ENCODE data around the gene NKAIN2. TPM values are rescaled to one million over a fixed set of nuclear protein-coding genes. Genes with fewer than 3 reads are reported as not detected.
"Not testable (repeated sequence)": the region's sequence is repeated elsewhere in the genome, so short reads cannot be mapped to it uniquely, and the experiment has no call there.

NKAIN2 gene
- total RNA-seq, 1 donor from 2014 or later: not detected

DNA sequence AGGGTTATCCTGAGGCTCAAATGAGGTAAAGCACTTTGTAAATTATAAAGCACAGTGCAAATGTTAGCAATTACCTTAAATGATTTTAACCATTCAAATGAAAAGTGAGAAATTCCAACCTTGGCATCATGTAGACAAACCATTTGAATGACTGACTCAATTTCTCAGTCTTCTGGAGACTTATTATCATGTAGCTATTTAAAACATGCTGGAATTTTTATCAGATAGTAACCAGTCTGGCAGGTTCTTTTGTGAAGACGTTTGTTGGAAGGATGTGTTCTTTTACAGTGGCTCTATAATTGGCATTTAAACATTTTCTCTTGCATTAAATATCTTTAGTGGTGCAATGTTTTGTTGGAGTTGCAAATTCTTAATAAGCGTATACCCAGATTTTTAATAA lies 386.6 kb downstream of the NKAIN2 start:
- intact Hi-C loops (cut with micrococcal nuclease): no loop called here

DNA sequence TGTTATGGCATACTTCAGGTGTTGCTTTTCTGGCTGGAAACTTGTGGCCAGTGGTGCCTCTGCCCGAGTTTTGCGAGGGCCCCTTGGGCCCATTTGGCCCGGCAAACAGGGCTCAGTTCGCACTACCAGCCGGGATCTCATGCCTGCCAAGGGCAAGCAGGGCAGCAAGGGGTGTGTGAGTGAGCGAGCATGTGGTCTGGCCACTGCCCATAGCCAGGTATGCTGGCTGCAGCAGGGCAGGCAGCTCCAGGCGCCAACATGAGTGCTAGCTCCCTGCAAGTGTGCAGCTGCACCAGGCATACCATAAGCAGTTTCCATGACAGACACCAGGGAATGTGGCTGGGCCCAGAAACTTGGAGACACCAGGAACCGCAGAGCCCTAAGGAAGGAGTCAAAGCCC lies 389.5 kb downstream of the NKAIN2 start:
- intact Hi-C loops (cut with micrococcal nuclease): no loop called here

DNA sequence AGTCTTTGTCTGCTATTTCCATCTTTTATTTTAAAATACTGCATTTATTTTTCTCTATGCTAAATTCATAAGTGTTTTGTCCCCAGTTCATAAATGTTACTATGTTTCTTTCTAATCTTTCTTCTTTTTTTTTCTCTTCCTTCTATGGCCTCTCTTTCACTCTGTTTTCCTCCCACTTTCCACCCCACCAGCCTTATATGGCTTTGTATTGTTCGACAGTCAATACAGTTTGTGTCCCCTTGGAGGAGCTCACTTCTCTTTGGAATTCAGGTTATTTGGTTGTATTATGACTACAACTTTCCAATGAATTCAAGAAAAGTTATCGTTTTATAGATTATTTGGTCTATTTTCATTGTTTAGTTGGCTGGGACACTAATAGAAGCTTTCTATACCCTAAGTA lies 393.5 kb downstream of the NKAIN2 start:
- intact Hi-C loops (cut with micrococcal nuclease): no loop called here

DNA sequence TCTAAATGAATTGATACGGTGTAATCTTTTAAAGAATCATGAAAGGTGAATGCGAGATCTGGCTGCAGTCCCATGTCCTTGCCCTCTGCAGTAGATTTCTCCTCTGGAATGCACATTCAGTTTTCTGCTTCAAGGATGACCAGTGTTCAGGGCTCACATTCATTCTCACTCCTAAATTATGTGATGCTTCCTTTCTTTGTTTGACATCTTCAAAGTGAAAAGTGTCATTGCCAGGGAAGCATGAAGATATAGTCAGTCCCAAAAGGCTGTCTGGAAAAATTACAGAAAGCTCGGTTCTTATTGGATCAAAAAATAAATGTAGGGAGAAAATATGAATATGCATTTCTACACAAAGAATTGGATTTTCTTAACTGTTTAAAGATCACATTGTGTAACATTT lies 395.6 kb downstream of the NKAIN2 start:
- intact Hi-C loops (cut with micrococcal nuclease): no loop called here

DNA sequence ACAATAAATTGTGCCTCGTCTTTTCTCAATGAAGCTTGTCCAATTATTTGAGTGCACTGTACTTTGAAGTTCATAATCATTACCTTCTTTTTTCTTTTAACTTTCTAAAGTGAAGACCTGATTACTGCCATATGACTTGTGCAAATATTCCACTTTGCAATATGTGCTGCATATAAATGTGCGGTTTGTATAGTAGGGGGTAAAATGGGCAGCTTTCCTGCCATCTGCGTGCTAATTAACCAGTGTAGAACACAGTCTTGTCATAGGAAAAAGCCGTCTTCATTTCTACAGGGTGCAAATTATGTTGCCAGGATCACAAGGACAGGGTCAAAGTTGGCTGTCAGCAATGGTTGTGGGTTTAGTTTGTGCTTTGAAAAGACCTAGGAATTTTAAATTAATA lies 397.0 kb downstream of the NKAIN2 start:
- intact Hi-C loops (cut with micrococcal nuclease): no loop called here

DNA sequence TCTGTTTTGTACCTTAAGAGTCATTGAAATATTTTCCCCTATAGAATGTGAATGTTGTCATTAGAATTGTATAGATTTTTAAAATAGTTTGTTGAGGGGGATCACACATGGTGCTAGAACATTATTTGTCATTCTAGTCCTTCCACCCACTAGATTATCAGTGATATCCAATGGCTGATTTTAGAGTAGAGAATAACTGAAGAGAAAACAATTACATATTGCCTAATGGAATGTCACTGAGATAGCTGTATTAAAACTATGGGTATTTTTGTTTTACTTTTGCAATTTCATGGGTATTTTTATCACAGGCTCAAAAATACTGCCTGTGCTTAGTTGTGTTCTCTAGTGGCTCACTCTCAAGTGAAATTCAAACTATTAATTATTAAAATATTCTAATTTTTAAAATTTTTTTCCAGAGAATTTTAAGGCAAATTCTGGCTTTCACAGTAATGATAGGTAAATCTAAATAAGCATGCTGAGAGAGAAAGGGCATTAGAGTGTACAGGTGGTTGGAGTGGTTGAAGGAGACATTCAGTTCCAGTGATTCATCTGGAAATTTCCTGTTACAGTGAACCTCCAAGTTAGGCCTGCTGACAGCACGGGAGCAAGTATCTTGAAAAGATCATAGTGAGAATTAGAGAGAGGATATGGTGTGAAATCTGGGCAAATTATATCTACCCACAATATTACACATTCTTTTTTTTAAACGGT lies 399.6 kb downstream of the NKAIN2 start:
- intact Hi-C loops (cut with micrococcal nuclease): no loop called here

DNA sequence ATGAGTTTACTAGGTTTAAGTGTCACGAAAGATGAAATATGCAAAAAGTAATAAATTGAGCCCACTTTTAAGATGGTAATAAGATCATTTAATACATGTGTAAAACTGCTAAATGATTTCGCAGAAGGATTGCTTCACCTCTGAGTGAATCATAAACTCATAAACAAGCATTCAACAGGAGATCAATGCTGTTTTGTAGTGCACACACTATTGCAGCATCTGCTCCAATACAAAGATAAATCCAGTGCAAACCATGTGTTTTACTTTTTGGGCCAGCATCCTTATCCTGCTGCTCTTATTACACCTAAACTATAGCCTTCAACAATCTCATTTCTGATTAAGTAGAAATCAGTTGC lies 400.1 kb downstream of the NKAIN2 start:
- intact Hi-C loops (cut with micrococcal nuclease): no loop called here

DNA sequence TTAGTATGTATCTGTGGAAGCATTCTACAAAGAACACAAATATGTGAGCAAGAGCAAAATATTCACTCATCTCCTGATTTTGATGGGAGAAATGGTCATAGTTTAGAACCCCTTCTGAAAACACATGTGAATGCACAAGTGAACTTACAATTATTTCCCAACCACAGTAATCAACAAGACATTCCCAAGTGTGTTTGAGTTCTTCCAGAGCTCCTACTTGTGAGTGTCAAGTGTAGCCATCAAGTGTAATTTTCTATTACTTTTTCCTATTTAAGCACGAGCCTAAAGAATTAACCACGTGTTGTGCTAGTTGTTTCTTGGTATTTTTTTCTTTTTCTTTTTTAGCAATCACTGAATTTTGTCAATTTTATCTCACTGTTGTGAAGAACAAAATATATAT lies 402.3 kb downstream of the NKAIN2 start:
- intact Hi-C loops (cut with micrococcal nuclease): no loop called here

DNA sequence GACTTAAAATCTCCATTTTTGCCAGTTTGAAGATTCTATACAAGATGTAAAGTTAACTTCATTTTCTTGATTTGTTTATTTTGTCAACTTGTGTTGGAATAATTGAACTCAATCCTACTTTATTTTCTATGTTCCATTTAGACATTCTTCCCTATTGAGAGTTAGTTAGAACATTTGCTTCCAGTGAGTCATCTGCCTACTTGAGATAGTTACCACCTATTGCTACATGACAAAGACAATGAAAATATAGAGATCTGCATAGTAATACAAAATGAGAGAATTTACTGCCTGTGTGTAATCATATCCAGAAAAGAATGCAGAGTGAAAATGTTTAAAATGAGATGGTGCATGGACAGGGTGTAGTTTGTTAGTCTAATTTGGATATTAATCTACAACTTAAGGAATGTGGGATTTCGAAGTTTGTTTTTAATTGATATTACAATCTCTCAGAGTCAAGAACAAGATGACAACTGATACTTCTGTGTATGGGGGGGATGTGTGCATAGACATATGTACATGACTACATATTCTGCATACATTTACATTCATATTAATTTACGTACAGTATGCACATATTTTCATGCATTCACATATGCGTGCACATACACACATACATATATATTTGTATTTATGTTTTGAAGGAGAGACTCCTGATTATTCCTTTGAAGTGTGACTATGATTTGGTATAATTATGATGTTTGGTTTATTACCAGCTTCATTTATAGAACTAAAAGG lies 420.1 kb downstream of the NKAIN2 start:
- intact Hi-C loops (cut with micrococcal nuclease): no loop called here

DNA sequence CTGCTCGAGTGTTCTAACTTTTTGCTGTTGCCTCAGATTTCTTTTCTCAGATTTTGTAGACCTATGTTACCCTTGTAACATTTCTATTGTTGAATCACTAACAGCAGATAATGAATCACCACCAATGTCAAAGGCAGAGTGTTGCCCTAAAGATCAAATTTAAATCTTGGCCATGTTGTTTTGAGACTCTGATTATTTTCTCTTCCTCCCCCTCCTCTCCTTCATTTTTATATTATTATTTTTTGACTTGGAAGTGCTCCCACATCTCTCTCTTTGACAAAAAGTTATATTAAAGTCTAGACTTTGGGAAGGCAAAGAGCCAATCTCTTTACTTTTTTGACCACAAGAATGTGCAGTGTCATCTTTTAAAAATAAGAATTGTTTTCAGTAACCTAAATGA lies 422.7 kb downstream of the NKAIN2 start:
- intact Hi-C loops (cut with micrococcal nuclease): no loop called here

DNA sequence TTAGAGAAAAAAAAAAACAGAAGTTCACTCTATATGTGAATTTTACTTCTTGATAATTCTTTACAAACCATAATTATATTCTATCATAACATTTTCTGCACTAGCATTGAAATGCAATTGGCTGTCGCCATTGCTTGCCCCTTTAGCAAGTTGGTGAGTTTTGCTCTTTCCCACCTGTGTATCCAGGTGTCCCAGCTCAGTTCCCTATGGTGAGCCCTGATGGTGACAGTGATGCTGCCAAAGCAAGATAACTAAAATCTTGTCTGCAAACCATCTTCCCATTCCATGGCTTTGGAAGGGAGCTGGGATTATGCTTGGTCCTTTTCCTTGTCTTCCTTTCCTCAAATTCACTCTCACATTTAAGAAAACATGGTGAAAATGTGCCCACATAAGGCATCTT lies 429.6 kb downstream of the NKAIN2 start:
- intact Hi-C loops (cut with micrococcal nuclease): no loop called here

DNA sequence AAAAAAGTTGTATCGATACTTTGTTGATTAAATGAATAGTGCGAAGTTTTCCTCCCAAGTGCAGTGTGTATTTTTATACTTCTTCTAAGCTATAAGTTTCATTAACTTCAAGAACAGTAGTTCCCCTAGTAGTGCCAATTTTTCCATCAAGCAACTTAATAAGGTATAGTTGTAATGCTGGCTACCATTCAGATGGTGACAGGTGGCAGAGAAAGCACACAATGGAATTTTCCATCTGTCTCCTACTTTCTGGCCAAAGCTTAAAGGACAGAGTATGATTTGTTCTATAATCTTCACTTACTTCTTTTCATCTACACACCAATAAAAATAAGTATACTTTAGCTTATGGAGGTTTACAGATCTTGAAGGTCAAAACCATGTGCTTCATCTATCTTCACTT lies 431.1 kb downstream of the NKAIN2 start:
- intact Hi-C loops (cut with micrococcal nuclease): no loop called here

DNA sequence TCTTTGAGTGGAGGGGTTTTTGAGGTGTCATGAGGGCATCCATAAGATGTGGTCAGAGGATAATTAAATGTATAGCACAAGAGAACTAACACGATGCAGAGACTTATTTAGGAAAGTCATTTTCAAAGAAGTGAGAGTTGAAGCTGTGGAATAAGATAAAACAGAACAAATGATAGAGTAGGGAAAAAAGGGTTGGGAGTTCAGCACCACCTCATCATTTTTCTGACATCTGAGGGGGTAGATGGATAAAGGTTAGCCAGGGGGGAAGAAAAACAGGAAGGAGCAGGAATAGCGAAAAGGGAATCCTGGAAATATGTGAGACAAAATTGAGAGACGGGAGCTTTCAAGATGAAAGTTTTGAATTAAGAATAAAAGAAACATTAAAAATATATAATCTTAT lies 434.2 kb downstream of the NKAIN2 start:
- intact Hi-C loops (cut with micrococcal nuclease): no loop called here

DNA sequence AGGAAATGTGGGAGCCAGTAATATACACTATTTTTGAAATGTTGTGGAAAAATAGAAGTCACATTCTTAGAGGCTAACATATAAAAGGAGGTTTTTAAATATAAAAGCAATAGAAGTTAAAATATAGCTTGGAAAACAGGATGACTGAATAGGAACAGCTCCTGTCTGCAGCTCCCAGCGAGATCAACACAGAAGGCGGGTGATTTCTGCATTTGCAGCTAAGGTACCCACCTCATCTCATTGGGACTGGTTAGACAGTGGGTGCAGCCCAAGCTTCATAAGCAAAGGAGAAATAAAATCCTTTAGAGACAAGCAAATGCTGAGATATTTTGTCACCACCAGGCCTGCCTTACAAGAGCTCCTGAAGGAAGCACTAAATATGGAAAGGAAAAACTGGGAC lies 434.7 kb downstream of the NKAIN2 start:
- intact Hi-C loops (cut with micrococcal nuclease): not testable (repeated sequence)

DNA sequence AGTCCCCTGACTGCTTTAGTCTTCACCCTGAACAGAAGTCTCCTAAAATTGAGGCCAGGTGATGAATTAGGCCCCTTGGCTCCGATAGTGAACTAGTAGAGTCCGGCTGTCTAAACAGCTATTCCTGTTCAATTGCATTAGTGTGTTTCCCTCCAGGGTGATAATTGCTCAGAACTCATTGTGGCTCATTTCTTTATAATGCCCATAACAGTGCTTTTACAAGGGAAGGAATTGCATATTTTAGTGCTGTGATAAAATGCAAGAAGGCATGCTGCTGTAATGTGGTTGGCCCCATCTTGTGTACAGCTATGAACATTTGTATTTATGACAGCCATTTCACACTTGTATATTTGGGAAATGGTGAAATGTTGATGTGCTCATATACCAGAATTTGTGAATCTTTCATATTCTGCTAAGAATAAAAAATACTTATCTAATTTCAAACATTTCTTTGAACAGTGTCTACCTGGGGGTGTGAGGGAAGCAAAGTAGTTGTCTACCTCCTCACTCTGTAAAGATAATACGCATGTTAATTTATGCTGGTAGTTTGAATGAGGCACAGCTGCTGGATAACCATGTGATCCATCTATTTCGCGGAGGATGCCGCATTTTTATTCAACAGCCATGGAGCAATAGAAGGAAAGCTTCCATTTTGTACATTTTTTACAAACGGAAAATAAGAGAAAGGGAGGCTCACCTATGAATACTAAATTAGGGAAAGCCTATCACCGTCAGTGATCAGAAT lies 451.4 kb downstream of the NKAIN2 start:
- intact Hi-C loops (cut with micrococcal nuclease): no loop called here

DNA sequence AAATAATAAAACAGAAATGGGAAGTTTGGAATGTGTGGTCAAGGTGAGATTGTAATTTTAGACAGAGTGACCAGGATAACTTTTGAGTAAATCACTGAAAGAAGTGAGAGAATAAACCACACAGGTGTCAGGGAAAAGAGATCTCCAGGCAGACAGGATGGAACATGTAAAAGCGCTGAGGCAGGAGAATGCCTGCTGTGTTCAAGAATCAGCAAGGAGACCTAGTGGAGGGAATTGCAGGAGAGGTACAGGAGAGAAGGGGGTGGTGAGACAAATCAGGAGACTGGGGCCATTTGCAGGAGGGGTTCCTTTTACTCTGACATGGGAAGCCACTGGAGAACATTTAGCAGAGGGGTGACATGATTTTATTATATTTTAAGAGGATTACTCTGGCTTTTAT lies 456.7 kb downstream of the NKAIN2 start:
- intact Hi-C loops (cut with micrococcal nuclease): no loop called here

DNA sequence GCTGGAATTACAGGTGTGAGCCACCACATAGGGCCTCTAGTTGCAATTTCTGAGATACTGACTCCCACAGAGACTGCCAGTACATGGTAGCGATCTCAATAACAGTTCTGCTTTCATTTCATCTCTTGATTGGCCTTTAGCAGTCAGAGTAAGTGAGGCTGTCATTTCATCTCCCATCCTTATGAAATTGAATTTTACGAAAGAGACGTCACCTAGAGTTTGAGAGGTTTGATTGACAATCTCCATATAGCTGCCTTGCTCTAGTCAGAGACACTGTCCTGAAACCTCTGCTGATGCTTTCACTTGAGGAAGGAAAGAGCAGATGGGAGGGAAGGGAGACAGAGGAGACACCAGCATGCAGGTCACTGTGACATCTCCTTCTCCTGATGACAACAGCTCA lies 466.1 kb downstream of the NKAIN2 start:
- intact Hi-C loops (cut with micrococcal nuclease): no loop called here

DNA sequence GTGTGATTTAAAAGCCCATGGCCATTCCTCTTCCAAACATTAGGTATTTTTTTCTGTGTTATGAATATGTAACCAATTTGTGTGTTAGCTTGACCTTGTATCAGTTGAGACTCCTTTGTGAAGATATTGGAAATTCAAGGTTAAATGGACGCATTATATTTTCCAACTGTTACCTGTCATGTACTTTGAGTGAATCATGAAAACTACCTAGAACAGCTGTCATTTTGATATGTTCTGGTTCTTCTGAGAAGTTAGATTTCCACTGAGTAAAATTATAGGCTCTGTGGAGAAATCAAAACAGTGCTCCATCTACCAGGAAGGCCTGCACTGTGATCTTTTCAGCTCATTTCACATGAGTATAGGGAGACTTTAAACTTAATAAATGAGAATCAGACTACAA lies 470.0 kb downstream of the NKAIN2 start:
- intact Hi-C loops (cut with micrococcal nuclease): no loop called here

DNA sequence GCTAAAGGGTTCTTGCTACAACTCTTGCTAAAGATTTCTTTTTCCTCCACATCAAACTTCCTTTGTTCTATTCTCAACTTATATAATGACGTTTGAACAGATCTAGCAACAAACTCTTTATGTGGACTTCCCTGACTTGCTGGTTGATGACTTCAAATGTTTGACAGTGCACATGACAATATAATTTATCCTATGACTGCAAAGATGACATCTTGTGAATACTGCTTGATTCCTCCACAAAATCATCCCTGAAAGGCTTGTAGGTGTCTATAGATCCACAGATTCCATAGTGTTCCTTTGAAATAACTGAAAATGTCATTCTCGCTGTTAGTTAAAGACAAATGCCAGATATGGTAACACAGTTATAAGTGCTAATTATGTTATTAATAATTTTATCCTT lies 478.9 kb downstream of the NKAIN2 start:
- intact Hi-C loops (cut with micrococcal nuclease): no loop called here

DNA sequence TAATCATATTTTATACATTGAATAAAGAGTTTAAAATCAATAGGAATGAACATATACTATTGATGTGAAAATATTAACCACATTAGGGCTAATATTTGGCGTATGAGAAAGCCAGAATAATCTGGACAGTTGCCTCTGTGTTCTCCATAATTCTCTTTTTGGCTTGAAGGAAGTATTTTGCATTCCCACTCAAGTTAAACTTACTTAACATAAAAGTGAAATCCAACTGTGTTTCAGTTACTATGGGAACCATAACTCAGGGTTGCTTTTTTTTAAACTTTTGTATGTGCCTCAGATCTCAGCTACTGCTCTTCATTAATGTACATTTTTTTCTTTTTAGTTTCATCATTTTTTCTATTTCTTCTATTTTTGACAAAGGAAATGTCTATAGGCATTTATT lies 479.8 kb downstream of the NKAIN2 start:
- intact Hi-C loops (cut with micrococcal nuclease): no loop called here

DNA sequence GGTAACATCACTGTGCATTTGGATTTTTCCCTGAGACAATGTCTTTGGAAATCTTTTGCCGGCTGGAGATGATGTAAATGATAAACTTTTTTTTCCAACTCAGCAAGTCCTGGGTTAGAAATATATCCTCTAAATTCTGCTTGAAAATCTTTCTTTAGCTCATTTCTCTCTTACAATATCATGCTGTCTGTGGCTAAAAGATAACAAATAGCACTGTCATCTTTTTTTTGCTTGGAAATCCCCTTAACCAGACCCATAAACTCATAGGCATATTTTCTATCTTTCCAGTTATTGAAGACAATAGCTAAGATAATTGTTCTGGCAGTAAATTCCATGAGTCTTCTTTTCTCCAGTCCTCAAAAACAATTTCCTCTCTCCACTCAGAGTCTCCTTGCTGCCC lies 481.5 kb downstream of the NKAIN2 start:
- intact Hi-C loops (cut with micrococcal nuclease): no loop called here

DNA sequence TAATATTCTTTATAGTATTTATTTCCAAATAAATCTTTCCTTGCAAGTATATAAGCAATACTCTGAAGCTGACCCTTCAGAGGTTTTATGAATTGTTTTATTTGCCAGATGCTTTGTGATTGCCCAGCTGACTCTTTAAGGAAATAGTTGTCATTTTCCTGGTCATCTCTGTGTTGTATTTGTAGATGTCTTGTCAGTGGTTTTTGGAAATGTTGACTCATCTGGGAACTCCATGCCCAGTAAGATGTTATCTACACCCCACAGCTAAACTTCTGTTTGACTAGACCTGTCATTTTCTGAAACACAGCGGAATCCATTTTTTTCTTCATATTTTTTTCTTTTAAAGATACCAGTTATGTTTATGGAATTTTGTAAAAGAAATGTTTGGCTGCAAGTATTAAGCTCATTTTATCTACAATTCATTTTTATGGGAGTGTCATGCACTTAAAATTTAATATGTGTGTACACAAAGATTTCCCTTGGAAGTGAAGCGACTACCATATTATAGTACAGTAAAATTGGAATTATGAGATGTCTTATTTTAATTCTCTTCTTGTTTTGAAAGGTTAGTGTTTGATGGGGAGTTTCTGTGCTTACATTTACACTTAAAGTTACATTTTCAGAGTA lies 491.0 kb downstream of the NKAIN2 start:
- intact Hi-C loops (cut with micrococcal nuclease): no loop called here
